ENCODE results near the gene ANKRD10. TPM values are rescaled to one million over a fixed set of nuclear protein-coding genes. Genes with fewer than 3 reads are reported as not detected.

The ANKRD10 gene
- total and polyA plus RNA-seq, 2 of the 8 experiments (the other 6 are each of a cell fraction or from before 2014, with no cell fraction given), result 146 to 218 TPM

- TF ChIP-seq CHD7 (IDR thresholded peaks at IDR 0.05; ENCODE audit: insufficient replicate concordance, low read length) (no peak), RBBP5 (IDR thresholded peaks at IDR 0.05; ENCODE audit: borderline replicate concordance, low read depth, low read length) (no peak), CHD2 (IDR thresholded peaks at IDR 0.05; ENCODE audit: low read length) (no peak), YY1 (IDR thresholded peaks at IDR 0.05; ENCODE audit: low read depth, low read length) (no peak), SP4 (IDR thresholded peaks at IDR 0.05; ENCODE audit: low read length) (no peak), BCL11A (IDR thresholded peaks at IDR 0.05; ENCODE audit: low read depth in 2 of 2, low read length in 2 of 2) (no peak), JUN (IDR thresholded peaks at IDR 0.05; ENCODE audit: low read depth, low read length) (no peak), CTBP2 (IDR thresholded peaks at IDR 0.05; ENCODE audit: borderline replicate concordance, insufficient read depth, insufficient read length, low read length) (no peak), SP1 (IDR thresholded peaks at IDR 0.05; ENCODE audit: low read depth, low read length) (no peak), TCF12 (IDR thresholded peaks at IDR 0.05; ENCODE audit: low read depth, low read length) (no peak), MAFK (IDR thresholded peaks at IDR 0.05; ENCODE audit: low read depth, low read length) (no peak), CEBPB (IDR thresholded peaks at IDR 0.05; ENCODE audit: low read depth, low read length) (no peak), SP2 (IDR thresholded peaks at IDR 0.05; ENCODE audit: low read length) (no peak), KDM5A (IDR thresholded peaks at IDR 0.05; ENCODE audit: low read length) (no peak)
These were observed 64.0 kb downstream of the ANKRD10 start (continued) for GRCh38 chr13:110850840-110851239.

Data from H1 (cell line).